Neural cell (in vitro differentiated cells): ENCODE results near the gene EEF1AKMT2.

ENCODE experiments used
- CTCF ChIP-seq: fragments of 450-650 bp; IDR thresholded peaks from 2 replicates; pipeline ENCODE4 v1.5.1; 2014; ENCODE audit warnings: antibody characterized with exemption, mild to moderate bottlenecking, moderate library complexity; ENCODE audit not compliant: poor library complexity, severe bottlenecking
- POLR2AphosphoS5 ChIP-seq: IDR thresholded peaks from 2 replicates; pipeline ENCODE4 v1.6.1; 2012
- REST ChIP-seq: IDR thresholded peaks from 2 replicates; pipeline ENCODE4 v1.6.1; 2012; ENCODE audit warnings: borderline replicate concordance

- TF ChIP-seq REST (no peak), CTCF (peak; percentile 57), POLR2AphosphoS5 (no peak)
These were observed 35.8 kb upstream of the EEF1AKMT2 start for GRCh38 chr10:124827474-124827873.
